GM12892 (cell line): ENCODE results near the gene CCDC88A.
"Not testable (repeated sequence)": the region's sequence is repeated elsewhere in the genome, so short reads cannot be mapped to it uniquely, and the experiment has no call there.

Experiments used
- DNase-seq: peaks from one replicate; pipeline ENCODE4 v3.0.0; 2011; ENCODE audit not compliant: insufficient read length
- FAIRE-seq: peaks from 2 replicates; lab custom pipeline; 2011; peaks lifted over from hg19 to GRCh38; lab: Jason Lieb, UNC
- POLR2A ChIP-seq: IDR thresholded peaks from 2 replicates; pipeline ENCODE4 v1.6.1; 2011; ENCODE audit warnings: low read depth, low read length, control low read depth
- POLR2AphosphoS5 ChIP-seq: IDR thresholded peaks from 2 replicates; pipeline ENCODE4 v1.6.1; 2011; ENCODE audit warnings: low read depth, low read length, control low read depth
- TAF1 ChIP-seq: IDR thresholded peaks from 2 replicates; pipeline ENCODE4 v1.6.1; 2011; ENCODE audit warnings: low read depth, mild to moderate bottlenecking, control low read depth, low read length, borderline replicate concordance

CCDC88A gene

DNA sequence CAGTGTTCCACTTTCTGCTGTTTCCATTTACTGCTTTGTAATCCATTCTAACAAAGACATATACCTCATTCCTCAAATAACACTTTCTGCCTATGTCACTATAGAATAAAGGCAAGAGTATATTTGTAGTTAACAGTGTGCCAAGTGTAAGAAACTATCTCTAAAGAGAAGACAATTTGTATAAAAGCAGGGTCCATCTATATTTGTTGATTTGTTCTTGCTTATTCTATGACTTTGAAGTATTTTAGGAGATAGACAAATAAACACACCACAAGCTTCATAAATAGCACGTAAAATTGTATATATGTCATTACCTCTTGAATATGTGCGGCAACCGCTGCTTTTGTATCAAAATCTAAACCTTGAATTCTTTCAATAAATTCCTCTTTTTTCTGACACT lies 56.0 kb downstream of the CCDC88A start:
- DNase-seq (no peak), FAIRE-seq (no peak)
- TF ChIP-seq TAF1, result no peak
- TF ChIP-seq POLR2A, result no peak
- no peak for TF ChIP-seq POLR2AphosphoS5

DNA sequence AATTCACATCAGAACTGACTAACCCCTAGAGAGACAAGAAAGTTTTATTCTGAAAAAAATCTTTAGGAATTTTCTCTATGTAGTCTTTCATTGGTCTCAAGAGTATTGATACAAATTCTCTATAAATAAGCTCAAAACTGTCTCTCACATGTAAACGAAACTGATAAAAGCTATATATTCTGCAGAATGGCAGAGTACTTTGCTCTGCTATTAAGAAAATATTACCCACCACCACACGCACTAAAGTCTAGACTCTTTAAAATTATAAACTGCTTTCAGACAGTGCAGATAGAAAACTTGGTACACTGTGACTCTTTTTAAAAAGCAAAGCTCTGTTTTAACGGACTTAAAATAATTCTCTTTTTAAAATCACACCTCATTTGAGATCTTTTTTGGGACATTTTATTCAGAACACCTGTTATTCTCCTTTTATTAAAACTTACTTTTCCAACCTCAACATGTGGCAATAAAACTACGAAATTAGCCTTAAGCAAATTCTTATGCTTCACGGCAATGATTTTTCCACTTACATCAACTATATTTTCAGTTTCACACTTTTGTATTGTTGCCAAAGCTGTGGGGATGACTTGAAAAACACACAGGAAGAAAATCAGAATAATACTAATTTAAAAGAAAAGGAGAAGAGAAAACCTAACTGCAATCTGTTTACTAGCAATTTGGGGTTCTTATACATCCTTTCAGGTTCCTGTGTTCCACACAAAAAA lies 58.0 kb downstream of the CCDC88A start:
- FAIRE-seq (no peak), DNase-seq (no peak)
- TF ChIP-seq POLR2AphosphoS5, result no peak
- TF ChIP-seq POLR2A, result no peak
- TF ChIP-seq TAF1, result no peak

DNA sequence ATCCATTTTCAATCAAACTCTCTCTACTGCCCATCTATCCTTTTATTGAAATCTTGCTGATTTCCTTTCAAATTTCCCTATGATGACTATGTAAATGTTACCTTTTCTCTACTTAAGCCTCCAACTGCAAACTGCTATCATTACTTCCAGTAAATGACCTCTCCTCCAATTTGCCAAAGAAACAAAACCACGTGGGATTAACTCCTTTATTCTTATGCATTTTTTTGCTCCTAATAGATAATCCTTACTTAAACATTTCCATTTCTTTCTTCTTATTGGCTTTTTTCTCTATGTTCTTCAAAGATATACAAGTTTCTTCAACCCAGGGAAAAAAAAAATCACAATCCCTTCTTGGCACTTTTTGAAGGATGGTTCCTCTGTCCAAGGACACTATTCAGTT lies 61.2 kb downstream of the CCDC88A start:
- DNase-seq, result no peak
- FAIRE-seq, result no peak
- no peak for TF ChIP-seq POLR2AphosphoS5
- no peak for TF ChIP-seq TAF1

DNA sequence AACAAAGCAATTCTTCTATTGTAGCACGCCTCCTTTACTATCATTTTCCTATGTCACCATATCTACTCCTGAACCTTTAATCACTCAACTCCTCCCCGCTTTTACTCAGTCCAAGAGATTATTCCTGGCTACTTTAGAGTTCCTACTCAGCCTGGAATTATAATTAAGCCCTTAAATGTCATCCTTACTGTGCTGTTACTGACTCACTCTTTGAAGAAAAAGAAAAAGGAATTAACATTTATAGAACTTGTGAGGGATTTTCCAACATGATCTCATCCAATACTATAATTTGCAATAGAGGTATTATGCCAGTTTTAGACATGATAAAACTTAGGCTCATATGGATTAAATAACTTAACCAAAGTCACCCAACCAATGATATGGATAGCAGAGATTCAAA lies 61.7 kb downstream of the CCDC88A start:
- FAIRE-seq, result no peak
- DNase-seq, result no peak
- TF ChIP-seq POLR2AphosphoS5 (no peak), POLR2A (no peak), TAF1 (no peak)

DNA sequence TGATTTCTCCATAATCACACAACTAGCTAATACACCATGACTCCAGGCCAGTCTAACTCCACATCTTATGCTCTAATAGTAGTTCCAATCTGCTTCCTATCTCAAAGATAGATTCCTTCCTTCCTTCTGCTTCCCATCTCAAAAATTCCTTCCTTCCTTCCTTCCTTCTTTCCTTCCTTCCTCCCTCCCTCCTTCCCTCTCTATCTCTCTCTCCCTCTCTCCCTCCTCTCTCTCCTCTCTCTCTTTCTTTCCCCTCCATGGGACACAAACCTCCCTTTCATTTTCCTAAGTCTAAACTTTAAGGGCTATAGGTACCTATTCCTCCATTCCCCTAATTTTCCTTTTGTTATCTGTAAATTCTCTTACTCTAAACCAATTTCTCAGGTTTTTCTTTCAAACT lies 62.5 kb downstream of the CCDC88A start:
- DNase-seq (no peak), FAIRE-seq (no peak)
- TF ChIP-seq TAF1 (no peak), POLR2A (no peak), POLR2AphosphoS5 (no peak)

DNA sequence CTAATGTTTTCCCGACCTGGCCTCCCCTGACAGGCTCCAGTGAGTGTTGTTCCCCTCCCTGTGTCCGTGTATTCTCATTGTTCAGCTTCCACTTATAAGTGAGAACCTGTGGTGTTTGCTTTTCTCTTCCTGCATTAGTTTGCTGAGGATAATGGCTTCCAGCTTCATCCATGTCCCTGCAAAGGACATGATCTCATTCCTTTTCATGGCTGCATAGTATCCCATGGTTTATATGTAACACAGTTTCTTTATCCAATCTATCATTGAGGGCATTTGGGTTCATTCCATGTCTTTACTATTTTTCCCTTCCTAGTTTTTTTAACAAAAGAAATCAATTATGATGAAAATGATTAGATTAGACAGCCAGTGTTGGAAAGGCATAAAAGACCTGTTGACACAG lies 63.5 kb downstream of the CCDC88A start:
- not testable (repeated sequence) for DNase-seq, FAIRE-seq

DNA sequence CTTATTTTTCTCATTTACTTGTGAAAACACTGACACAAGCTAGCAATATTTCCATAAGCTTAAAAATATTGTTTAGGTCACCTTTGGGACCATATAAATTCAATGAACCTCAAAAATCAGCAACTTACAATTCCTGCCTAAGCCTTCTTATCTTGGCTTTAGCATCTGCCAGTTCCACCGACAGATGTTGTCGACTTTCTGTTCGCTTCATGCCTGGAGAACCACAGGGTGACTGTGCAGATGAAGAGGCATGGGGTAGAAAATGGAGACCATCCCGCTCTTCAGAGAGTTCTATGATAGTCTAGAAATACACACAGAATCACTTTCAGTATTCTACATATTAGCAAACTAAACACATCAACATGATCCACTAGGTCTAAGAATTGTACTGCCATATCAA lies 64.2 kb downstream of the CCDC88A start:
- no peak for TF ChIP-seq POLR2A
- no peak for TF ChIP-seq POLR2AphosphoS5
- no peak for TF ChIP-seq TAF1
- DNase-seq, result no peak
- FAIRE-seq, result no peak

DNA sequence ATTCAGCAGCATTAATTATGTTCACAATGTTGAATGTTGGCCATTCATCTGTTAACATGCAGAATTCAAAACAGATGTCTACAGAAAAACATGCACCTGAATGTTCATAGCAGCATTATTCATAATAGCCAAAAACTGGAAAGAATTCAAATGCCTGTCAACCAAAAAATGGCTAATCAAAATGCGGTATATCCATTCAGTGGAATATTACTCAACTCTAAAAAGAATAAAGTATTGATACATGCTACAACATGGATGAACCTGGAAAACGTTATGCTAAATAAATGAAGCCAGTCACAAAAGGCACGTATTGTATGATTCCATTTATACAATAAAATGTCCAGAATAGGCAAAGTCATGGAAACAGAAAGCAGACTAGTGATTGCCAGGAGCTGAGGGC lies 68.0 kb downstream of the CCDC88A start:
- FAIRE-seq, result no peak
- no peak for DNase-seq
- no peak for TF ChIP-seq POLR2A

DNA sequence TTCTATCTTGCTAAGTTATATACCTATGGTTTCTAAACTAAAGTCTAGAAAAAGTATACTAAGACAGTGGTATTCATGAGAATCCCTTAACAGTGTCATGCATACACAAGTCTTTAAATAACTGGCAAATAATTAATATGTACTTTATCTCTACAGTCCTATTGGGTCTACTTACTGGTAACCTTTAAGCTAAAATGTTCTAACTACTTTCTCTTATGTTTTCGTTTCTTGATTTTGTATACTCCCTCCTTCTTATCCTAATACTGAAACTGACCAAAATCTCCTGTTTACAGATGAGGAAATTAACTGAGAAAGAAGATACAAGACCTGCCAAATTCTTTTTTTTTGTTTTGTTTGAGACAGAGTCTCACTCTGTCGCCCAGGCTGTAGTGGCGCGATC lies 74.6 kb downstream of the CCDC88A start:
- no peak for TF ChIP-seq TAF1
- TF ChIP-seq POLR2A, result no peak
- no peak for TF ChIP-seq POLR2AphosphoS5
- no peak for FAIRE-seq
- no peak for DNase-seq

DNA sequence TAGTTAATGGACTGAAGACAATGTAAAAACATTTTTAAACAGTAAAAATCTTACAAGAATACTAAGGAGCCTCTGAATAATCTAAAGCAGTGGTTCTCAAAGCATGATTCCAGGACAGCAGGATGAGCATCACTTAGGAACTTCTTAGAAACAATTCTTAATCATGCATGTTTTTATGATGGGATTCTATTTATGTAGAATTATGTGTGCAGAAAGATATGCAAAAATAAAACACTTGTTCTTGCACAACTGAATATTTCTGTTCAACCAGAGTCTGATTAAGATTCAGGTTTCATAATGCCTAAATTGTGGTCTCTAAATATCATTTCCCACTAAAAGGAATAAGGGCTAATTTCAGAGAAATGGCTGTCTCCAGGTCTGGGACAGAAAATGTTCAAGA lies 81.4 kb downstream of the CCDC88A start:
- DNase-seq, result no peak
- no peak for FAIRE-seq
- no peak for TF ChIP-seq TAF1

DNA sequence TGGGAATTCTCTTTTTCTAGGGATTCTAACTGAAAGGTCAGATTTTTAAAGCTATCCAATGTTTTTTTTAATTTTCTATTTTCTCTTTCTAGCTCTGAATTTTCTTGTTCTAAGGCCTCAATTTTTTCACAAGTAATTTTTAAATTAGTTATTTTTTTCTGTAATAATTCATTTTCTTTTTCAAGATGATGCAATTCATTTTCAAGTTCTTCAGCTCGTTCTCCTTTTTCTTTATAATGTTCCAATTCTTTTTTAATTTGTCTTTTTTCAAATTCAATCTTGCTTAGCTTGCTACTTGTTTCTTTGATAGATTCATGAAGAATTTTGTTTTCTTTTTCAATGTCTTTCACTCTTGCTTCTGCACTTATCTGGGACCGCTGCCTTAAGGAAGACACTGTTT lies 84.9 kb downstream of the CCDC88A start:
- FAIRE-seq (no peak), DNase-seq (no peak)
- TF ChIP-seq POLR2A, result no peak
- TF ChIP-seq POLR2AphosphoS5, result no peak

DNA sequence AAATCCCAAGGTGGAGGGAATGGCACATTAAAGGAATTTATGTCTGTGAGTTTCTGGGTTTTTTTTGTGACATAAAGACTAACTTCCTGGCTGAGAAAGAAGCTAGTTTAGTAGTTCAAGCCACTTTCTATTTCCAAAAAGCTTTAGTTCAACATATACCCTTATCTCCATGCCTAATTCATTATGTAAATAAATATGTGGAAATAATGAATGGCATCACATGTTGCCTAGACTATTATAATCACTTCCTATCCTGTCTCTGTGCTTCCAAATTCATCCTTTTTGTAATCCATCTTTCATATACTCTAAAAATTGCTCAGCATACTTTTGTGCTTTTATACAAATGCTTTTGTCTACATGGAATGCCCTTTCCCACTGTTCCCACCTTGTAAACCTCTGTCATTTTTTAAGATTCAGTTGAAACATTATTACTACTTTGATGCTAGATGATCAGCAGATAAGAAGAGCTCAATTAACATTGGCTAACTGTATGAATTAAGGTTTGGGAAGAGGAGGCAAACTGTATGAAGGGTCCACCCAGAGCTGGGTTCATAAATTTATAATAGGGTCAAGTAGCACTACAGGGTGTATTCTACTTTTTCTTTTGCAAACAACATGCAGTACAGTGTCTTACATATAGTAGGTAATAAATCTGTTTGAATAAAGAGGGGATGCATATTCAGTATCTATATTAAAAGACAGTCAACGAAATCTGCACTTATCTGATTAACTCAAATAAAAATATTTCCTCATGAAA lies 88.9 kb downstream of the CCDC88A start:
- no peak for DNase-seq
- no peak for TF ChIP-seq POLR2A
- no peak for TF ChIP-seq TAF1
- no peak for TF ChIP-seq POLR2AphosphoS5

More for the DNA sequence above, 88.9 kb downstream of the CCDC88A start:
- FAIRE-seq, result no peak
